SK-N-MC (cell line): Measurements from ENCODE around the gene WDR89.

Experiments
- DNase-seq: peaks from one replicate; pipeline ENCODE4 v3.0.0-alpha.2; 2011; ENCODE audit warnings: low read depth, low spot score
- H3K27ac ChIP-seq: fragments of 200-600 bp; sonication (generic); 2 replicates; pipeline ENCODE4 v1.5.1; 2016; ENCODE audit warnings: mixed run types
- H3K36me3 ChIP-seq: fragments of 200-600 bp; sonication (generic); 2 replicates; pipeline ENCODE4 v1.6.1; 2017; ENCODE audit warnings: antibody characterized with exemption, low read length, mixed read lengths; ENCODE audit not compliant: insufficient read depth
- H3K4me3 ChIP-seq: fragments of 200-600 bp; sonication (generic); 2 replicates; pipeline ENCODE4 v1.5.1; 2016
- H3K9ac ChIP-seq: fragments of 200-600 bp; sonication (generic); 2 replicates; pipeline ENCODE4 v1.8.0; 2017; ENCODE audit warnings: mixed run types, mixed read lengths; ENCODE audit not compliant: insufficient read length
- H3K9me3 ChIP-seq: fragments of 200-600 bp; sonication (generic); 2 replicates; pipeline ENCODE4 v1.6.1; 2017; ENCODE audit warnings: low read depth, mild to moderate bottlenecking, antibody characterized with exemption, low read length, moderate library complexity, mixed read lengths
- EZH2 ChIP-seq: fragments of 200-600 bp; sonication (generic); IDR thresholded peaks from one replicate; pipeline ENCODE4 v1.6.1; 2017; ENCODE audit warnings: antibody characterized with exemption
- FOXP2 ChIP-seq: optimal IDR thresholded peaks from 2 replicates; pipeline ENCODE3; 2011; ENCODE audit warnings: mild to moderate bottlenecking, moderate library complexity; ENCODE audit not compliant: insufficient read depth; ENCODE audit errors: extremely low read length, control extremely low read depth
- POLR2AphosphoS5 ChIP-seq: IDR thresholded peaks from 2 replicates; pipeline ENCODE4 v1.6.1; 2012; ENCODE audit warnings: mild to moderate bottlenecking, low read depth, low read length, borderline replicate concordance

WDR89 gene

GRCh38 chr14:63547798-63548335 lies 93.8 kb downstream of the WDR89 start:
- Histone ChIP-seq H3K4me3 (no peak overlapping the region), H3K9me3 (no peaks in the 10 kb centered on the region), H3K9ac (no peak overlapping the region), H3K27ac (no peak overlapping the region), H3K36me3 (no peaks in the 10 kb centered on the region)
- DNase-seq: no peak
- TF ChIP-seq FOXP2: no peak
- no peak for TF ChIP-seq POLR2AphosphoS5
- TF ChIP-seq EZH2: no peak
